DOHH2 (cell line): Measurements from ENCODE around the gene TMCO4.

Source experiments
- H3F3A ChIP-seq: fragments of 200-600 bp; sonication (generic), shearing (Covaris generic); 2 replicates; pipeline ENCODE4 v1.6.0; 2016; ENCODE audit warnings: antibody characterized with exemption, mild to moderate bottlenecking; ENCODE audit not compliant: control insufficient read depth, insufficient read depth
- H3K27ac ChIP-seq: fragments of 200-600 bp; sonication (generic); 2 replicates; pipeline ENCODE4 v1.5.1; 2014; ENCODE audit warnings: low read depth, mild to moderate bottlenecking, low read length, moderate library complexity
- H3K27me3 ChIP-seq: fragments of 200-600 bp; sonication (generic); 2 replicates; pipeline ENCODE4 v1.6.1; 2014; ENCODE audit warnings: mild to moderate bottlenecking, low read length, mixed read lengths; ENCODE audit not compliant: control insufficient read depth
- H3K36me3 ChIP-seq: fragments of 200-600 bp; sonication (generic); 2 replicates; pipeline ENCODE4 v1.6.1; 2014; ENCODE audit warnings: mild to moderate bottlenecking, low read length, moderate library complexity, mixed read lengths; ENCODE audit not compliant: control insufficient read depth
- H3K4me1 ChIP-seq: fragments of 200-600 bp; sonication (generic); 2 replicates; pipeline ENCODE4 v1.6.1; 2014; ENCODE audit warnings: mild to moderate bottlenecking, low read length, mixed read lengths; ENCODE audit not compliant: control insufficient read depth
- H3K4me2 ChIP-seq: fragments of 200-600 bp; sonication (generic); 2 replicates; pipeline ENCODE4 v1.6.0; 2014; ENCODE audit warnings: mild to moderate bottlenecking, low read length, moderate library complexity
- H3K4me3 ChIP-seq: fragments of 200-600 bp; sonication (generic); 2 replicates; pipeline ENCODE4 v1.5.1; 2014; ENCODE audit warnings: mild to moderate bottlenecking, low read length, mixed read lengths
- H3K79me2 ChIP-seq: fragments of 200-600 bp; sonication (generic); 2 replicates; pipeline ENCODE4 v1.6.1; 2014; ENCODE audit warnings: mild to moderate bottlenecking, low read length, mixed read lengths; ENCODE audit not compliant: control insufficient read depth
- H3K9me2 ChIP-seq: fragments of 200-600 bp; sonication (generic); replicated peaks from 2 replicates; pipeline ENCODE4 v1.6.1; 2014; ENCODE audit warnings: mild to moderate bottlenecking, low read length, mixed read lengths; ENCODE audit not compliant: control insufficient read depth
- H3K9me3 ChIP-seq: fragments of 200-600 bp; sonication (generic); 2 replicates; pipeline ENCODE4 v1.6.1; 2014; ENCODE audit warnings: antibody characterized with exemption, low read length, mixed read lengths; ENCODE audit not compliant: control insufficient read depth, insufficient read depth
- H4K20me1 ChIP-seq: fragments of 200-600 bp; sonication (generic); 2 replicates; pipeline ENCODE4 v1.6.0; 2014; ENCODE audit warnings: low read depth, mild to moderate bottlenecking, antibody characterized with exemption, low read length, moderate library complexity; ENCODE audit not compliant: control insufficient read depth, insufficient read depth
- CTCF ChIP-seq: fragments of 200-600 bp; sonication (generic); IDR thresholded peaks from one replicate; pipeline ENCODE4 v1.5.1; 2014; ENCODE audit warnings: antibody characterized with exemption, mild to moderate bottlenecking, low read depth, low read length; ENCODE audit not compliant: poor library complexity, severe bottlenecking
- EZH2phosphoT487 ChIP-seq: fragments of 200-600 bp; sonication (generic); IDR thresholded peaks from 2 replicates; pipeline ENCODE4 v1.6.1; 2017; ENCODE audit warnings: borderline replicate concordance, mild to moderate bottlenecking, antibody characterized with exemption, low read length, moderate library complexity, mixed read lengths

TMCO4 gene

GRCh38 chr1:19706136-19706535, 93.6 kb downstream of the TMCO4 start:
- no peaks in the 10 kb centered on the region for H3K9me2 ChIP-seq
- H3K27ac ChIP-seq = no peak overlapping the region
- peaks cover 9% of the 10 kb centered on the region for H3K27me3 ChIP-seq
- no peaks in the 10 kb centered on the region for H3K9me3 ChIP-seq
- no peaks in the 10 kb centered on the region for H3K79me2 ChIP-seq
- H3K36me3 ChIP-seq = no peaks in the 10 kb centered on the region
- H4K20me1 ChIP-seq = no peaks in the 10 kb centered on the region
- no peak overlapping the region for H3K4me2 ChIP-seq
- H3K4me1 ChIP-seq = no peaks in the 10 kb centered on the region
- H3F3A ChIP-seq = no peaks in the 10 kb centered on the region
- no peak overlapping the region for H3K4me3 ChIP-seq
- TF ChIP-seq EZH2phosphoT487 (no peak), CTCF (no peak)

GRCh38 chr1:19705464-19705863, 94.3 kb downstream of the TMCO4 start:
- no peaks in the 10 kb centered on the region for H3K9me2 ChIP-seq

GRCh38 chr1:19704247-19705113, 95.2 kb downstream of the TMCO4 start:
- H3K4me3 ChIP-seq = no peak overlapping the region
- H3K27ac ChIP-seq = no peak overlapping the region
- H3K4me1 ChIP-seq = no peaks in the 10 kb centered on the region
- no peaks in the 10 kb centered on the region for H4K20me1 ChIP-seq
- no peaks in the 10 kb centered on the region for H3K9me3 ChIP-seq
- no peaks in the 10 kb centered on the region for H3K27me3 ChIP-seq
- H3K79me2 ChIP-seq = no peaks in the 10 kb centered on the region
- H3F3A ChIP-seq = no peaks in the 10 kb centered on the region
- H3K36me3 ChIP-seq = no peaks in the 10 kb centered on the region
- TF ChIP-seq CTCF (peak; percentile 86), EZH2phosphoT487 (no peak)
- no peaks in the 10 kb centered on the region for H3K9me2 ChIP-seq
- no peak overlapping the region for H3K4me2 ChIP-seq

More at GRCh38 chr1:19705464-19705863, 94.3 kb downstream of the TMCO4 start:
- no peaks in the 10 kb centered on the region for H3K4me1 ChIP-seq
- H3K79me2 ChIP-seq = no peaks in the 10 kb centered on the region
- no peak overlapping the region for H3K27ac ChIP-seq
- TF ChIP-seq EZH2phosphoT487 = no peak
- TF ChIP-seq CTCF = no peak
- H3K9me3 ChIP-seq = no peaks in the 10 kb centered on the region
- no peak overlapping the region for H3K4me3 ChIP-seq
- H3K27me3 ChIP-seq = peaks cover 2% of the 10 kb centered on the region; the same call in 1 of the 2 replicates
- H3K36me3 ChIP-seq = no peaks in the 10 kb centered on the region
- no peaks in the 10 kb centered on the region for H3F3A ChIP-seq
- H3K4me2 ChIP-seq = no peak overlapping the region
- H4K20me1 ChIP-seq = no peaks in the 10 kb centered on the region
